GM23338 (cell line): ENCODE data around the gene GFRA3. TPM values are rescaled to one million over a fixed set of nuclear protein-coding genes. Genes with fewer than 3 reads are reported as not detected.
A peak's percentile ranks its signal among the peaks of the same experiment; 100 is the strongest.

ENCODE experiments used
- ATAC-seq: fragments of 200-7000 bp; cut with Tn5 transposase; 3 replicates; pipeline ENCODE4 v1.9.1; 2020
- DNase-seq: peaks from one replicate; pipeline ENCODE4 v3.0.0-alpha.2; 2015; ENCODE audit warnings: low spot score
- H2AFZ ChIP-seq: fragments of 200-600 bp; sonication (generic); 2 replicates; pipeline ENCODE4 v1.8.0; 2016; ENCODE audit warnings: antibody characterized with exemption, mild to moderate bottlenecking, moderate library complexity
- H3F3A ChIP-seq: fragments of 200-600 bp; sonication (generic); replicated peaks from 2 replicates; pipeline ENCODE4 v1.8.0; 2017; ENCODE audit warnings: antibody characterized with exemption, mixed run types, low read depth
- H3K27ac ChIP-seq: fragments of 200-600 bp; sonication (generic); 2 replicates; pipeline ENCODE4 v1.6.1; 2016; ENCODE audit warnings: low read depth
- H3K27me3 ChIP-seq: fragments of 200-600 bp; sonication (generic); 2 replicates; pipeline ENCODE4 v1.8.0; 2016; ENCODE audit warnings: mild to moderate bottlenecking, mixed run types, moderate library complexity; ENCODE audit not compliant: insufficient read depth
- H3K36me3 ChIP-seq: fragments of 200-600 bp; sonication (generic); 2 replicates; pipeline ENCODE4 v1.8.0; 2016; ENCODE audit warnings: mild to moderate bottlenecking; ENCODE audit not compliant: insufficient read depth
- H3K4me1 ChIP-seq: fragments of 200-600 bp; sonication (generic); 2 replicates; pipeline ENCODE4 v1.8.0; 2016; ENCODE audit warnings: mild to moderate bottlenecking, moderate library complexity; ENCODE audit not compliant: insufficient read depth
- H3K4me2 ChIP-seq: fragments of 200-600 bp; sonication (generic); 2 replicates; pipeline ENCODE4 v1.7.1; 2017; ENCODE audit warnings: mixed run types
- H3K4me3 ChIP-seq: fragments of 200-600 bp; sonication (generic); 2 replicates; pipeline ENCODE4 v1.6.1; 2016; ENCODE audit warnings: mixed run types
- H3K79me2 ChIP-seq: fragments of 200-600 bp; sonication (generic); replicated peaks from 2 replicates; pipeline ENCODE4 v1.8.0; 2017; ENCODE audit warnings: mild to moderate bottlenecking; ENCODE audit not compliant: insufficient read depth
- H3K9me2 ChIP-seq: fragments of 200-600 bp; sonication (generic); 2 replicates; pipeline ENCODE4 v1.8.0; 2017; ENCODE audit not compliant: insufficient read depth
- H4K20me1 ChIP-seq: fragments of 200-600 bp; sonication (generic); replicated peaks from 2 replicates; pipeline ENCODE4 v1.8.0; 2017; ENCODE audit warnings: mild to moderate bottlenecking; ENCODE audit not compliant: insufficient read depth
- H3K27ac Mint-ChIP-seq: 2 replicates; pipeline ENCODE4 v1.8.0; 2020; ENCODE audit warnings: inconsistent platforms, mild to moderate bottlenecking, moderate library complexity, mixed read lengths
- H3K27me3 Mint-ChIP-seq: 3 replicates; pipeline ENCODE4 v1.8.0; 2022; ENCODE audit warnings: low read depth, mild to moderate bottlenecking, moderate library complexity, mixed read lengths, inconsistent platforms; ENCODE audit not compliant: insufficient read depth, poor library complexity
- H3K36me3 Mint-ChIP-seq: 3 replicates; pipeline ENCODE4 v1.8.0; 2021; ENCODE audit warnings: low read depth, mild to moderate bottlenecking, inconsistent platforms, moderate library complexity, mixed read lengths
- H3K4me1 Mint-ChIP-seq: 3 replicates; pipeline ENCODE4 v1.8.0; 2020; ENCODE audit warnings: mild to moderate bottlenecking, inconsistent platforms, mixed read lengths
- H3K4me3 Mint-ChIP-seq: 3 replicates; pipeline ENCODE4 v1.8.0; 2021; ENCODE audit warnings: moderate library complexity, mild to moderate bottlenecking, inconsistent platforms, mixed read lengths
- H3K9me3 Mint-ChIP-seq: 3 replicates; pipeline ENCODE4 v1.8.0; 2020; ENCODE audit warnings: moderate library complexity, mild to moderate bottlenecking, inconsistent platforms, mixed read lengths
- CREB1 ChIP-seq: fragments of 250-450 bp; sonication (Bioruptor Pico); IDR thresholded peaks from 2 replicates; pipeline ENCODE4 v1.5.0; 2020; ENCODE audit warnings: low read depth, mild to moderate bottlenecking, moderate library complexity
- CTCF ChIP-seq, 2 experiments: fragments of 200-600 bp in 1 of 2; sonication (generic) in 1 of 2; conservative IDR thresholded peaks; 2 replicates each; pipeline versions ENCODE4 v1.5.1 to v1.6.1; 2016 to 2017; ENCODE audit warnings: antibody characterized with exemption in 2 of 2, low read depth in 2 of 2, mild to moderate bottlenecking in 2 of 2, moderate library complexity in 1 of 2
- ETS1 ChIP-seq: IDR thresholded peaks from 2 replicates; pipeline ENCODE4 v1.6.1; 2016; ENCODE audit warnings: antibody characterized with exemption
- EZH2 ChIP-seq: fragments of 200-600 bp; sonication (generic); IDR thresholded peaks from one replicate; pipeline ENCODE4 v1.8.0; 2017; ENCODE audit warnings: antibody characterized with exemption, mild to moderate bottlenecking, low read depth; ENCODE audit not compliant: unreplicated experiment
- EZH2phosphoT487 ChIP-seq: fragments of 200-600 bp; sonication (generic); IDR thresholded peaks from one replicate; pipeline ENCODE4 v1.8.1; 2018; ENCODE audit warnings: antibody characterized with exemption; ENCODE audit not compliant: unreplicated experiment
- NANOG ChIP-seq: IDR thresholded peaks from 2 replicates; pipeline ENCODE4 v1.6.1; 2016; ENCODE audit warnings: antibody characterized with exemption, borderline replicate concordance
- POLR2AphosphoS5 ChIP-seq: IDR thresholded peaks from 2 replicates; pipeline ENCODE4 v1.6.1; 2016; ENCODE audit warnings: antibody characterized with exemption, low read depth
- REST ChIP-seq: IDR thresholded peaks from one replicate; pipeline ENCODE4 v1.6.1; 2018; ENCODE audit warnings: antibody characterized with exemption; ENCODE audit not compliant: unreplicated experiment
- STAT1 ChIP-seq: IDR thresholded peaks from one replicate; pipeline ENCODE4 v1.6.1; 2016; ENCODE audit warnings: antibody characterized with exemption; ENCODE audit not compliant: unreplicated experiment
- ZNF114 ChIP-seq: fragments of 250-450 bp; sonication (Bioruptor Pico); IDR thresholded peaks from 2 replicates; pipeline ENCODE4 v1.5.0; 2020; ENCODE audit warnings: mild to moderate bottlenecking, moderate library complexity
- ZNF331 ChIP-seq: fragments of 250-450 bp; sonication (Bioruptor Pico); IDR thresholded peaks from 2 replicates; pipeline ENCODE4 v1.5.0; 2020; ENCODE audit warnings: low read depth, mild to moderate bottlenecking, moderate library complexity
- ZNF462 ChIP-seq: fragments of 250-450 bp; sonication (Bioruptor Pico); IDR thresholded peaks from 2 replicates; pipeline ENCODE4 v1.5.0; 2020; ENCODE audit warnings: mild to moderate bottlenecking, moderate library complexity
- polyA plus RNA-seq: library from polyadenylated mRNA; unstranded; fragments of >200 nt; fragmentation: Nextera tagmentation; extraction: Ambion mirVana; gene quantifications from 2 replicates; pipeline ENCODE4 v1.2.1, GENCODE V29; 2016
- total RNA-seq: library from RNA; depleted of rRNA; stranded (reverse); fragments of >200 nt; shearing (Covaris generic); gene quantifications from 2 replicates; pipeline ENCODE4 v1.2.3, GENCODE V29; 2014

The GFRA3 gene
- total and polyA plus RNA-seq, 2 experiments from 2014 or later = 1.1 TPM

DNA sequence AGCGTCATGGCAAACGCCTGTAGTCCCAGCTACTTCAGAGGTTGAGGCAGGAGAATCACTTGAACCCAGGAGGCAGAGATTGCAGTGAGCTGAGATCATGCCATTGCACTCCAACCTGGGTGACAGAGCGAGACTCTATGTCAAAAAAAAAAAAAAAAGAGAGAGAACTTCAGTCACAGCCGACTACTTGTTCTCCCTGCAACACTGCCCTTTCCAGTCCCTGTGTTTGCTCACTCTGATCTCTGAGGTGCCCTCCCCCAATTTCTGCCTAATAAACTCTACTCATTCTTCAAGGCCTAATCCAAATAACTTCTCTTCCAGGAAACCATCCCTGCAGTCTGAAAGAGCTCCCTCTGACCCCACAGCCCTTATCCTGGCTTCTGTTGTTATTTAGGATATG lies 28.1 kb downstream of the GFRA3 start (continued):
- TF ChIP-seq ETS1 (no peak), CREB1 (no peak), CTCF (conservative IDR thresholded peaks at IDR 0.05; ENCODE audit: low read depth in 2 of 2) (no peak), ZNF331 (no peak), POLR2AphosphoS5 (no peak), ZNF114 (CRISPR knock-in tag) (no peak)

DNA sequence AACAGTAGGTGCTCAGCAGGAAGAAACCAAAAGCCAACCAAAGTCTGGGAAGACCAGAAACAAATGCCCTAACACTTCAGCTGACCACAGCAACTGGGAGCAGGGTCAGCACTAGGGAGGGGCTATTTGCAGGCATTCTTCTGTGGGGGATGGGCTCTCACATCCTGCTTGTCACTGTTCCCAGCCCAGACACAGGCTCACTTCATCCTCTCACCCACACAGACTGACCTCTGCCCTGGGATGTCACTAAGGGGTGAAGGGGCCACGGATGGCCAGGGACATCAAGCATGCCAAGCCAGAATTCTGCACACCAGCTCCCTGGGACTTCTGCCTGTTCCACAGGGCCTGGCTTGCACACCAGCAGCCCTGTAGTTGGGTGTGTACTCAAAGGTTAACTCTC lies 28.7 kb downstream of the GFRA3 start:
- peak overlapping the region; percentile 51 for H3K4me2 ChIP-seq
- H3K4me3 ChIP-seq = 0 out of 2 replicates have a peak overlapping the region, but pooled peaks have one; percentile 26
- peak; percentile 25 for ATAC-seq
- H3K36me3 Mint-ChIP-seq = no peaks in the 10 kb centered on the region
- no peaks in the 10 kb centered on the region for H4K20me1 ChIP-seq
- H3K27me3 Mint-ChIP-seq = peaks cover 30% of the 10 kb centered on the region
- no peaks in the 10 kb centered on the region for H3K36me3 ChIP-seq
- no peaks in the 10 kb centered on the region; the same call in 1 of the 2 replicates for H3K9me2 ChIP-seq
- no peak overlapping the region; the same call in 1 of the 2 replicates for H2AFZ ChIP-seq
- peaks cover 9% of the 10 kb centered on the region for H3K4me1 ChIP-seq
- H3K27ac ChIP-seq = no peak overlapping the region
- peak overlapping the region; percentile 8; the same call in 1 of the 2 replicates for H3K27ac Mint-ChIP-seq
- peak; percentile 68 for DNase-seq
- H3F3A ChIP-seq = peaks cover 9% of the 10 kb centered on the region; the same call in 1 of the 2 replicates
- peaks cover 23% of the 10 kb centered on the region for H3K4me1 Mint-ChIP-seq
- peaks cover 35% of the 10 kb centered on the region for H3K27me3 ChIP-seq
- no peaks in the 10 kb centered on the region for H3K79me2 ChIP-seq
- H3K4me3 Mint-ChIP-seq = no peak overlapping the region; the same call in 2 of the 3 replicates
- H3K9me3 Mint-ChIP-seq = no peaks in the 10 kb centered on the region
- TF ChIP-seq ZNF462 (CRISPR knock-in tag) (no peak), EZH2phosphoT487 (no peak), EZH2 (no peak), STAT1 (no peak), CREB1 (no peak), REST (no peak), NANOG (no peak), POLR2AphosphoS5 (no peak), ZNF114 (CRISPR knock-in tag) (no peak)
